ENCODE results near the gene EVC2.

DNA sequence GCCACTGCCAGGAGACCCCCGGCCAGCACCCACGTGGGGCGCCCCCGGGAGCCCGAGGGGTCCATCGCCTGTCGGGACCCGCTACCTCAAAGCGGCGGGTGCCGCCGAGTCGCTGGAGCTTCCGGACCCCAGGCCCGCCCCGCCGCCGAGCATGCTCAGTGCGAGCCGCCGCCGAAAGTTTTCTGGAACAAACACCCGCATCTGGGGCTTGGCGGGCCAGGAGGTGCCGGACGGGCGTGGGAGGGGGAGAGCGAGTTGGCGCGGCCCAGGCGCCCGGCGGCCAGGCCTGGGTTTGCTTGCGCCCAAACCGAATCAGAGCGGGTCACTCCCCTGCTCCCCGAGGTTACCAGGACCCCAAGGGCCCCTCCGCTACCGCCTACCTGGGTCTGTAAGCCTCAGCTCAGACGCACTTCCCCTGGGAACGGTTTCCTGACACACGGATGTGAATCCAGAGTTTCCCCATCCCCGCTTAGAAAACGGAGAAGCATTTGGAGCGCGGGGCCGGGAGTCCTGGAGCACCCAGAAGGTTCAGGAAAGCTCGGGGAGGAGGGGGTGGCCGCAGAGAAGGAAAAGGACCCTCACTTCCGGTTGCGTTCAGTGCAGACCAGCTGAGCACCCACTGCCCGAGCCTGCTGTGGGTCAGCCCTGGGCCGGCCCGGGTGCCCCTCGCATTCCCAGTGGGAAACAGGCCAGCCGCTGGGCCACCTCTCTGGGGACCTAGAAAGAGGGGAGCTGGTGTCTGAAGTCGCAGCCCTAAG lies at the start of gene EVC2:
- TF ChIP-seq TOX (CRISPR knock-in tag; IDR thresholded peaks at IDR 0.05; ENCODE audit: borderline replicate concordance) (no peak), ARNTL (CRISPR knock-in tag; IDR thresholded peaks at IDR 0.05; ENCODE audit: borderline replicate concordance, low read depth) (no peak), ZC3H10 (CRISPR knock-in tag; IDR thresholded peaks at IDR 0.05) (no peak), ZNF70 (CRISPR knock-in tag; IDR thresholded peaks at IDR 0.05) (no peak), ZFP30 (CRISPR knock-in tag; IDR thresholded peaks at IDR 0.05) (no peak), OSR1 (CRISPR knock-in tag; IDR thresholded peaks at IDR 0.05) (no peak), ZFP3 (CRISPR knock-in tag; IDR thresholded peaks at IDR 0.05) (no peak), PPARA (CRISPR knock-in tag; IDR thresholded peaks at IDR 0.05; ENCODE audit: borderline replicate concordance) (no peak), ZNF565 (CRISPR knock-in tag; conservative IDR thresholded peaks at IDR 0.05; ENCODE audit: low read depth) (no peak)
- TF ChIP-seq, protein P1, sequence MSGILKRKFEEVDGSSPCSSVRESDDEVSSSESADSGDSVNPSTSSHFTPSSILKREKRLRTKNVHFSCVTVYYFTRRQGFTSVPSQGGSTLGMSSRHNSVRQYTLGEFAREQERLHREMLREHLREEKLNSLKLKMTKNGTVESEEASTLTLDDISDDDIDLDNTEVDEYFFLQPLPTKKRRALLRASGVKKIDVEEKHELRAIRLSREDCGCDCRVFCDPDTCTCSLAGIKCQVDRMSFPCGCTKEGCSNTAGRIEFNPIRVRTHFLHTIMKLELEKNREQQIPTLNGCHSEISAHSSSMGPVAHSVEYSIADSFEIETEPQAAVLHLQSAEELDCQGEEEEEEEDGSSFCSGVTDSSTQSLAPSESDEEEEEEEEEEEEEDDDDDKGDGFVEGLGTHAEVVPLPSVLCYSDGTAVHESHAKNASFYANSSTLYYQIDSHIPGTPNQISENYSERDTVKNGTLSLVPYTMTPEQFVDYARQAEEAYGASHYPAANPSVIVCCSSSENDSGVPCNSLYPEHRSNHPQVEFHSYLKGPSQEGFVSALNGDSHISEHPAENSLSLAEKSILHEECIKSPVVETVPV (CRISPR knock-in tag; IDR thresholded peaks at IDR 0.05): no peak
- TF ChIP-seq, protein P2, sequence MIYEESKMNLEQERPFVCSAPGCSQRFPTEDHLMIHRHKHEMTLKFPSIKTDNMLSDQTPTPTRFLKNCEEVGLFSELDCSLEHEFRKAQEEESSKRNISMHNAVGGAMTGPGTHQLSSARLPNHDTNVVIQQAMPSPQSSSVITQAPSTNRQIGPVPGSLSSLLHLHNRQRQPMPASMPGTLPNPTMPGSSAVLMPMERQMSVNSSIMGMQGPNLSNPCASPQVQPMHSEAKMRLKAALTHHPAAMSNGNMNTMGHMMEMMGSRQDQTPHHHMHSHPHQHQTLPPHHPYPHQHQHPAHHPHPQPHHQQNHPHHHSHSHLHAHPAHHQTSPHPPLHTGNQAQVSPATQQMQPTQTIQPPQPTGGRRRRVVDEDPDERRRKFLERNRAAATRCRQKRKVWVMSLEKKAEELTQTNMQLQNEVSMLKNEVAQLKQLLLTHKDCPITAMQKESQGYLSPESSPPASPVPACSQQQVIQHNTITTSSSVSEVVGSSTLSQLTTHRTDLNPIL (CRISPR knock-in tag; IDR thresholded peaks at IDR 0.05; ENCODE audit: low read depth): no peak
- TF ChIP-seq, protein P3, sequence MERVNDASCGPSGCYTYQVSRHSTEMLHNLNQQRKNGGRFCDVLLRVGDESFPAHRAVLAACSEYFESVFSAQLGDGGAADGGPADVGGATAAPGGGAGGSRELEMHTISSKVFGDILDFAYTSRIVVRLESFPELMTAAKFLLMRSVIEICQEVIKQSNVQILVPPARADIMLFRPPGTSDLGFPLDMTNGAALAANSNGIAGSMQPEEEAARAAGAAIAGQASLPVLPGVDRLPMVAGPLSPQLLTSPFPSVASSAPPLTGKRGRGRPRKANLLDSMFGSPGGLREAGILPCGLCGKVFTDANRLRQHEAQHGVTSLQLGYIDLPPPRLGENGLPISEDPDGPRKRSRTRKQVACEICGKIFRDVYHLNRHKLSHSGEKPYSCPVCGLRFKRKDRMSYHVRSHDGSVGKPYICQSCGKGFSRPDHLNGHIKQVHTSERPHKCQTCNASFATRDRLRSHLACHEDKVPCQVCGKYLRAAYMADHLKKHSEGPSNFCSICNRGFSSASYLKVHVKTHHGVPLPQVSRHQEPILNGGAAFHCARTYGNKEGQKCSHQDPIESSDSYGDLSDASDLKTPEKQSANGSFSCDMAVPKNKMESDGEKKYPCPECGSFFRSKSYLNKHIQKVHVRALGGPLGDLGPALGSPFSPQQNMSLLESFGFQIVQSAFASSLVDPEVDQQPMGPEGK (CRISPR knock-in tag; IDR thresholded peaks at IDR 0.05; ENCODE audit: borderline replicate concordance): no peak

Data from SK-N-SH treated with all-trans-retinoic acid at 6 μM for 48 hours (cell line).